ENCODE measurements around the gene AGRN. TPM values are rescaled to one million over a fixed set of nuclear protein-coding genes. Genes with fewer than 3 reads are reported as not detected.

Gene AGRN
- total RNA-seq, 4 donors from 2014 or later: 68.3 to 147 (median 129) TPM

- no peaks in the 10 kb centered on the region for H3K4me1 ChIP-seq
- no peak overlapping the region for H3K4me3 ChIP-seq (replicated peaks in 1 of 3)
- H3K27me3 ChIP-seq: no peaks in the 10 kb centered on the region
- intact Hi-C loops (cut with DNase I): no loop called here
- TF ChIP-seq CTCF (IDR thresholded peaks at IDR 0.05) (no peak), POLR2A (IDR thresholded peaks at IDR 0.05) (no peak)
- H3K27ac ChIP-seq: no peak overlapping the region
- no peak for DNase-seq
- no peaks in the 10 kb centered on the region for H3K9me3 ChIP-seq
- no peaks in the 10 kb centered on the region for H3K36me3 ChIP-seq
- 90 to 96% methylated on average over 10 to 31 of the region's 45 CpGs for WGBS, 2 donors
These were observed 70.8 kb downstream of the AGRN start for GRCh38 chr1:1090424-1091343.

- Histone ChIP-seq H3K4me3 (replicated peaks in 1 of 3) (no peak overlapping the region), H3K9me3 (no peaks in the 10 kb centered on the region), H3K27me3 (no peaks in the 10 kb centered on the region), H3K36me3 (no peaks in the 10 kb centered on the region), H3K4me1 (no peaks in the 10 kb centered on the region), H3K27ac (no peak overlapping the region)
- DNase-seq: no peak
- WGBS, 2 donors: 96% methylated on average over 23 to 25 of the region's 28 CpGs
- intact Hi-C loops (cut with DNase I): no loop called here
- TF ChIP-seq POLR2A (IDR thresholded peaks at IDR 0.05) (no peak), CTCF (IDR thresholded peaks at IDR 0.05) (no peak)
These were observed 71.6 kb downstream of the AGRN start for GRCh38 chr1:1091344-1092148.

GRCh38 chr1:1092149-1092855 lies 72.4 kb downstream of the AGRN start:
- Histone ChIP-seq H3K4me1 (no peaks in the 10 kb centered on the region), H3K27me3 (no peaks in the 10 kb centered on the region), H3K27ac (no peak overlapping the region), H3K4me3 (replicated peaks in 1 of 3) (no peak overlapping the region), H3K9me3 (no peaks in the 10 kb centered on the region), H3K36me3 (no peaks in the 10 kb centered on the region)
- TF ChIP-seq CTCF (IDR thresholded peaks at IDR 0.05) (no peak), POLR2A (IDR thresholded peaks at IDR 0.05) (no peak)
- no peak for DNase-seq
- 86 to 92% methylated on average over 12 to 18 of the region's 28 CpGs for WGBS, 2 donors
- intact Hi-C loops (cut with DNase I): no loop called here

DNA sequence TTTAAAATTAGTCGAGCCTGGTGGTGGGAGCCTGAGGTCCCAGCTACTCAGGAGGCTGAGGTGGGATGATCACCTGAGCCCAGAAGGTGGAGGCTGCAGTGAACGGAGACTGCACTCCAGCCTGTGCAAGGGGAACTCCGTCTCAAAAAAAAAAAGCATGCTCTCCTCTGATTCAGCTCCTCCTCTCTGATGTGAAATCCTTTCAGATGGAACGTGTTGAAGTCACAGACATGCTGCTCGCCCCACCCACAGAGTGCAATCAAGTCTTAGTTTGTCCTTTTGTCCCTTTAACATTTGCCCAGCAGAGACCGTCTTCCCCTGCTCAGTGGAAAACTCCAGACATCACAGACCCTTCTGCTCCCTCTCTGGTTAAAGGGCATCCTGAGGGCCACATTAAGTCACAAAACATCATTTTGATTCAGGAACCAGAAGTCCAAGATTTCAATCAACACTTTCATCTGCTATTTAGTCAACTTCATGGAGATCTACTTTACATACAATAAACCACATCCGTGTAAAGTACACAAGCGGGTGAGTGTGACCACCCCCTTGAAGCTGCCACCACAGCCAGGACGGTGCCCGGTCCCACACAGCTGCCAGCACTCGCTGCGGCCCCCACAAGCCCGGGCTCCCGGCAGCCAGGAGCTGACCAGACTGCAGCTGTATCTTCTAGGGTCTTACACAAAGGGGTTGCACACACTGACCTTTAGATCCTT lies 73.1 kb downstream of the AGRN start:
- intact Hi-C loops (cut with DNase I): no loop called here
- Histone ChIP-seq H3K9me3 (no peaks in the 10 kb centered on the region), H3K36me3 (no peaks in the 10 kb centered on the region), H3K4me3 (replicated peaks in 1 of 3) (no peak overlapping the region), H3K27me3 (no peaks in the 10 kb centered on the region), H3K4me1 (no peaks in the 10 kb centered on the region), H3K27ac (no peak overlapping the region)
- TF ChIP-seq POLR2A (IDR thresholded peaks at IDR 0.05) (no peak), CTCF (IDR thresholded peaks at IDR 0.05) (no peak)
- no peak for DNase-seq
- WGBS, 2 donors: 90 to 93% methylated on average over 14 of the region's 14 CpGs

Data from thyroid gland (tissue), 4 donors.